HEK293T (cell line): ENCODE results near the gene CADPS2.

Source experiments
- ARNT ChIP-seq: fragments of 450-650 bp; IDR thresholded peaks from 2 replicates; pipeline ENCODE4 v1.6.1; 2017; ENCODE audit warnings: mild to moderate bottlenecking
- CTBP1 ChIP-seq: fragments of 450-650 bp; IDR thresholded peaks from 2 replicates; pipeline ENCODE4 v1.6.1; 2016; ENCODE audit warnings: borderline replicate concordance
- FOXA1 ChIP-seq: fragments of 450-650 bp; IDR thresholded peaks from 2 replicates; pipeline ENCODE4 v1.6.1; 2016; ENCODE audit warnings: mild to moderate bottlenecking
- FOXK2 ChIP-seq: fragments of 450-650 bp; IDR thresholded peaks from 2 replicates; pipeline ENCODE4 v1.6.1; 2016; ENCODE audit warnings: mild to moderate bottlenecking
- SUZ12 ChIP-seq: fragments of 450-650 bp; IDR thresholded peaks from 2 replicates; pipeline ENCODE4 v1.6.1; 2016; ENCODE audit warnings: mild to moderate bottlenecking
- TF ChIP-seq, protein P1 (sequence below): fragments of 450-650 bp; IDR thresholded peaks from 2 replicates; pipeline ENCODE4 v1.6.1; 2016

DNA sequence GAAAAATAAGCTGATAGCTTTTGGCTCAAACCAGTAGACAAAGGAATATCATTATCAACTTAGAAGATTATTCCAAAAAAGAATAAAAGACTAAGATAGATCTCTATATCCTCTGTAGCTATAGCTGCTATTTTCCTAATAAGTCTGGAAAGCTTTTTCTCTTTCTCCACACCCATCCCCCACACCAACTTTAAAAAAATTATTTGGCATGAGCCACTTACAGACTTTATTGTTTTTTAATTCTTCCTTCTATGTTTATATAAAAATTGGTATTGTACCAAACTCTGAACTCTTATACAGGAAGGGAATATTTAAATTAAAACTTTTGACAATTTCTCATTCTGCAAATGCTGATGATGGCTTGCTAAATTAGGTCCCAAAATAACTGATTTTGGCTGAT lies 330.0 kb downstream of the CADPS2 start:
- TF ChIP-seq CTBP1 (no peak), ARNT (no peak), FOXA1 (no peak), SUZ12 (no peak), FOXK2 (no peak)
- TF ChIP-seq, protein P1, sequence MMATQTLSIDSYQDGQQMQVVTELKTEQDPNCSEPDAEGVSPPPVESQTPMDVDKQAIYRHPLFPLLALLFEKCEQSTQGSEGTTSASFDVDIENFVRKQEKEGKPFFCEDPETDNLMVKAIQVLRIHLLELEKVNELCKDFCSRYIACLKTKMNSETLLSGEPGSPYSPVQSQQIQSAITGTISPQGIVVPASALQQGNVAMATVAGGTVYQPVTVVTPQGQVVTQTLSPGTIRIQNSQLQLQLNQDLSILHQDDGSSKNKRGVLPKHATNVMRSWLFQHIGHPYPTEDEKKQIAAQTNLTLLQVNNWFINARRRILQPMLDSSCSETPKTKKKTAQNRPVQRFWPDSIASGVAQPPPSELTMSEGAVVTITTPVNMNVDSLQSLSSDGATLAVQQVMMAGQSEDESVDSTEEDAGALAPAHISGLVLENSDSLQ, result no peak
